Pulmonary artery endothelial cell (primary cell): ENCODE results near the gene MYBPC3. TPM values are rescaled to one million over a fixed set of nuclear protein-coding genes. Genes with fewer than 3 reads are reported as not detected.
"Not testable (repeated sequence)": the region's sequence is repeated elsewhere in the genome, so short reads cannot be mapped to it uniquely, and the experiment has no call there.

Experiments
- DNase-seq: peaks from one replicate; pipeline ENCODE4 v3.0.0-alpha.2; 2011; ENCODE audit warnings: low read depth, low spot score
- total RNA-seq: library from RNA; depleted of rRNA; stranded (reverse); fragments of >200 nt; gene quantifications from 2 replicates; pipeline ENCODE4 v1.2.3, GENCODE V29; 2014

The MYBPC3 gene
- total RNA-seq, 1 donor from 2014 or later, result not detected

GRCh38 chr11:47324520-47324919, 28.0 kb downstream of the MYBPC3 start:
- DNase-seq, result no peak

- no peak for DNase-seq
Observed at GRCh38 chr11:47318166-47318565, 34.3 kb downstream of the MYBPC3 start.

GRCh38 chr11:47317064-47317828, 35.3 kb downstream of the MYBPC3 start:
- no peak for DNase-seq

- DNase-seq, result not testable (repeated sequence)
Observed at GRCh38 chr11:47316501-47316900, 36.0 kb downstream of the MYBPC3 start.

GRCh38 chr11:47314992-47315391, 37.5 kb downstream of the MYBPC3 start:
- no peak for DNase-seq

GRCh38 chr11:47308050-47308823, 44.3 kb downstream of the MYBPC3 start:
- no peak for DNase-seq

- no peak for DNase-seq
Observed at GRCh38 chr11:47306484-47306844, 46.0 kb downstream of the MYBPC3 start.

- no peak for DNase-seq
Observed at GRCh38 chr11:47305734-47306483, 46.6 kb downstream of the MYBPC3 start.

GRCh38 chr11:47302853-47303252, 49.6 kb downstream of the MYBPC3 start:
- DNase-seq, result no peak

- no peak for DNase-seq
Observed at GRCh38 chr11:47299078-47299477, 53.4 kb downstream of the MYBPC3 start.

GRCh38 chr11:47296045-47296444, 56.5 kb downstream of the MYBPC3 start:
- DNase-seq, result no peak

GRCh38 chr11:47295385-47295784, 57.1 kb downstream of the MYBPC3 start:
- no peak for DNase-seq

- DNase-seq, result no peak
Observed at GRCh38 chr11:47289856-47290255, 62.6 kb downstream of the MYBPC3 start.

- DNase-seq, result no peak
Observed at GRCh38 chr11:47288066-47288465, 64.4 kb downstream of the MYBPC3 start.

- no peak for DNase-seq
Observed at GRCh38 chr11:47285969-47286770, 66.3 kb downstream of the MYBPC3 start.

GRCh38 chr11:47284151-47284550, 68.4 kb downstream of the MYBPC3 start:
- DNase-seq, result no peak

GRCh38 chr11:47282462-47282861, 70.0 kb downstream of the MYBPC3 start:
- DNase-seq, result no peak
